ENCODE results near the gene PKNOX2.

DNA sequence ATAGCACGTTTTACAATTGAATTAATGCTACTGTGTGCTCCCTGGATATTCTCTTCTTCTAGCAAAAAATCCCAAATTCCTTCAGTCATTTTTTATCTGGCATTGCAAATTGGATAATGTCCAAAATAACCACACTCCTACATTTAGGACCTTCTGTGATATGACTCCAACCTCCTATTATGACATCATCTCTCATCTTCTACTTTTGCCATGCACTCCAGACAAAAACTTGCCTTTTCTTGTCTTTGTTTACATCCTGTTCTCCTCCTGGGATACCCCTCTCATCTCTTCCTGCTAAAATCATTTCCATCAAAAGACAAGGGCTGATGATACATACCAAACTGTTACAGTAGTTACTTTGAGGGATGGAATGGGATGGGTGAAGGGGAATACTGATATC is 32.5 kb upstream of the PKNOX2 start:
- no peak for TF ChIP-seq CTCF (conservative IDR thresholded peaks at IDR 0.05; ENCODE audit: low read length)
- TF ChIP-seq EZH2phosphoT487 (IDR thresholded peaks at IDR 0.05; ENCODE audit: borderline replicate concordance, low read depth, low read length), result no peak

Data from OCI-LY7 (cell line).